H9 (cell line): Measurements from ENCODE around the gene MLLT3. TPM values are rescaled to one million over a fixed set of nuclear protein-coding genes. Genes with fewer than 3 reads are reported as not detected.

Experiments
- DNase-seq: peaks from one replicate; pipeline ENCODE4 v3.0.0-alpha.2; 2017
- H2AFZ ChIP-seq: one replicate; pipeline ENCODE4 v1.6.1; 2013; ENCODE audit warnings: mild to moderate bottlenecking, low read length, control low read depth, moderate library complexity
- H2AK5ac ChIP-seq: 2 replicates; pipeline ENCODE4 v1.6.1; 2013; ENCODE audit warnings: low read length, control low read depth, mixed read lengths; ENCODE audit not compliant: insufficient read length
- H2BK120ac ChIP-seq: one replicate; pipeline ENCODE4 v1.6.1; 2013; ENCODE audit warnings: low read depth, mild to moderate bottlenecking, low read length, control low read depth, inconsistent platforms; ENCODE audit not compliant: poor library complexity, severe bottlenecking
- H2BK12ac ChIP-seq: 2 replicates; pipeline ENCODE4 v1.6.1; 2013; ENCODE audit warnings: low read length, control low read depth, mixed read lengths, low read depth; ENCODE audit not compliant: insufficient read length
- H2BK15ac ChIP-seq: 2 replicates; pipeline ENCODE4 v1.6.1; 2013; ENCODE audit warnings: low read depth, low read length, control low read depth
- H2BK20ac ChIP-seq: one replicate; pipeline ENCODE4 v1.6.1; 2013; ENCODE audit warnings: low read depth, mild to moderate bottlenecking, low read length, control low read depth, inconsistent platforms; ENCODE audit not compliant: poor library complexity, severe bottlenecking
- H2BK5ac ChIP-seq: 2 replicates; pipeline ENCODE4 v1.6.1; 2013; ENCODE audit warnings: low read length, control low read depth, mixed read lengths; ENCODE audit not compliant: insufficient read length
- H3K14ac ChIP-seq: 2 replicates; pipeline ENCODE4 v1.6.1; 2013; ENCODE audit warnings: low read length, control low read depth; ENCODE audit not compliant: insufficient read depth
- H3K18ac ChIP-seq: 2 replicates; pipeline ENCODE4 v1.6.1; 2013; ENCODE audit warnings: low read depth, mild to moderate bottlenecking, mixed read lengths, low read length, control low read depth; ENCODE audit not compliant: insufficient read length
- H3K23ac ChIP-seq: 2 replicates; pipeline ENCODE4 v1.6.1; 2013; ENCODE audit warnings: low read length, control low read depth, mixed read lengths, low read depth; ENCODE audit not compliant: insufficient read length
- H3K23me2 ChIP-seq: 2 replicates; pipeline ENCODE4 v1.6.1; 2013; ENCODE audit warnings: low read depth, mild to moderate bottlenecking, mixed read lengths, low read length, control low read depth; ENCODE audit not compliant: insufficient read length, poor library complexity, severe bottlenecking
- H3K27ac ChIP-seq: 2 replicates; pipeline ENCODE4 v1.5.1; 2013; ENCODE audit warnings: low read length, control low read depth, mixed read lengths, low read depth; ENCODE audit not compliant: insufficient read length
- H3K27me3 ChIP-seq: 2 replicates; pipeline ENCODE4 v1.6.1; 2013; ENCODE audit warnings: low read length, control low read depth, inconsistent platforms; ENCODE audit not compliant: insufficient read depth
- H3K4ac ChIP-seq: 2 replicates; pipeline ENCODE4 v1.6.1; 2013; ENCODE audit warnings: low read depth, mild to moderate bottlenecking, control low read depth, inconsistent platforms, low read length, moderate library complexity
- H3K4me1 ChIP-seq: 2 replicates; pipeline ENCODE4 v1.6.1; 2013; ENCODE audit warnings: low read length, control low read depth, inconsistent platforms; ENCODE audit not compliant: insufficient read depth
- H3K4me2 ChIP-seq: 2 replicates; pipeline ENCODE4 v1.6.1; 2013; ENCODE audit warnings: low read length, control low read depth, mixed read lengths; ENCODE audit not compliant: insufficient read length, insufficient read depth
- H3K56ac ChIP-seq: 2 replicates; pipeline ENCODE4 v1.6.1; 2013; ENCODE audit warnings: low read depth, mild to moderate bottlenecking, mixed read lengths, low read length, control low read depth; ENCODE audit not compliant: insufficient read length
- H3K79me1 ChIP-seq: 2 replicates; pipeline ENCODE4 v1.6.1; 2013; ENCODE audit warnings: low read depth, mild to moderate bottlenecking, moderate library complexity, low read length, control low read depth, inconsistent platforms; ENCODE audit not compliant: insufficient read depth, poor library complexity, severe bottlenecking
- H3K79me2 ChIP-seq: 2 replicates; pipeline ENCODE4 v1.6.1; 2013; ENCODE audit warnings: low read length, control low read depth, inconsistent platforms; ENCODE audit not compliant: insufficient read depth
- H3K9ac ChIP-seq: 2 replicates; pipeline ENCODE4 v1.6.1; 2013; ENCODE audit warnings: low read length, control low read depth, mixed read lengths; ENCODE audit not compliant: insufficient read length; ENCODE audit errors: extremely low read depth
- H3K9me3 ChIP-seq: one replicate; pipeline ENCODE4 v1.6.1; 2013; ENCODE audit warnings: low read depth, low read length, inconsistent platforms; ENCODE audit not compliant: control insufficient read depth
- H3T11ph ChIP-seq: one replicate; pipeline ENCODE4 v1.6.1; 2013; ENCODE audit warnings: mild to moderate bottlenecking, low read length, control low read depth, inconsistent platforms
- H4K20me1 ChIP-seq: one replicate; pipeline ENCODE4 v1.6.1; 2013; ENCODE audit not compliant: control insufficient read depth, insufficient read length, insufficient read depth
- H4K5ac ChIP-seq: 2 replicates; pipeline ENCODE4 v1.6.1; 2013; ENCODE audit warnings: low read depth, mild to moderate bottlenecking, mixed read lengths, low read length, control low read depth; ENCODE audit not compliant: insufficient read length
- H4K8ac ChIP-seq: replicated peaks from 2 replicates; pipeline ENCODE4 v1.6.1; 2013; ENCODE audit warnings: low read length, control low read depth, mixed read lengths, low read depth; ENCODE audit not compliant: insufficient read length
- H4K91ac ChIP-seq: 2 replicates; pipeline ENCODE4 v1.6.1; 2013; ENCODE audit warnings: low read depth, mild to moderate bottlenecking, moderate library complexity, mixed read lengths, low read length, control low read depth; ENCODE audit not compliant: insufficient read length
- H3K27ac Mint-ChIP-seq, 3 experiments: 2 replicates in 2 of 3; 3 replicates in 1 of 3; pipeline ENCODE4 v1.8.0; 2020 to 2021; ENCODE audit warnings: mixed read lengths in 3 of 3, mild to moderate bottlenecking in 1 of 3, moderate library complexity in 1 of 3
- H3K27me3 Mint-ChIP-seq: 2 replicates; pipeline ENCODE4 v1.8.0; 2021; ENCODE audit warnings: low read depth, mild to moderate bottlenecking, moderate library complexity, mixed read lengths
- H3K36me3 Mint-ChIP-seq, 3 experiments: 2 replicates in 2 of 3; 3 replicates in 1 of 3; pipeline ENCODE4 v1.8.0; 2020 to 2021; ENCODE audit warnings: low read depth in 3 of 3, mixed read lengths in 3 of 3; ENCODE audit not compliant: insufficient read depth in 1 of 3
- H3K4me1 Mint-ChIP-seq, 2 experiments: 2 replicates each; pipeline ENCODE4 v1.8.0; 2020; ENCODE audit warnings: mixed read lengths in 2 of 2
- H3K4me3 Mint-ChIP-seq, 2 experiments: 2 replicates in 1 of 2; 3 replicates in 1 of 2; pipeline ENCODE4 v1.8.0; 2020 to 2021; ENCODE audit warnings: mild to moderate bottlenecking in 2 of 2, mixed read lengths in 2 of 2, moderate library complexity in 1 of 2
- H3K9me3 Mint-ChIP-seq, 2 experiments: 2 replicates in 1 of 2; 3 replicates in 1 of 2; pipeline ENCODE4 v1.8.0; 2020; ENCODE audit warnings: mild to moderate bottlenecking in 2 of 2, mixed read lengths in 2 of 2, moderate library complexity in 1 of 2
- CTCF ChIP-seq: fragments of 200-600 bp; sonication (generic); conservative IDR thresholded peaks from 3 replicates; pipeline ENCODE4 v1.8.0; 2021; ENCODE audit warnings: antibody characterized with exemption, mild to moderate bottlenecking
- WGBS: extraction: QIAGEN DNeasy Blood & Tissue Kit; methylation state at CpG from one replicate; pipeline ENCODE4 v1.1.7; 2013; ENCODE audit warnings: missing lambda C conversion rate, low lambda C conversion rate, mixed read lengths; ENCODE audit not compliant: insufficient read length; ENCODE audit errors: extremely low coverage; 5-methylcytosine and 5-hydroxymethylcytosine counted together
- total RNA-seq: library from RNA; stranded (reverse); gene quantifications from 2 replicates; pipeline ENCODE4 v1.2.1, GENCODE V29; 2021

Gene MLLT3
- total RNA-seq, 1 experiment from 2014 or later = 3.9 TPM

DNA sequence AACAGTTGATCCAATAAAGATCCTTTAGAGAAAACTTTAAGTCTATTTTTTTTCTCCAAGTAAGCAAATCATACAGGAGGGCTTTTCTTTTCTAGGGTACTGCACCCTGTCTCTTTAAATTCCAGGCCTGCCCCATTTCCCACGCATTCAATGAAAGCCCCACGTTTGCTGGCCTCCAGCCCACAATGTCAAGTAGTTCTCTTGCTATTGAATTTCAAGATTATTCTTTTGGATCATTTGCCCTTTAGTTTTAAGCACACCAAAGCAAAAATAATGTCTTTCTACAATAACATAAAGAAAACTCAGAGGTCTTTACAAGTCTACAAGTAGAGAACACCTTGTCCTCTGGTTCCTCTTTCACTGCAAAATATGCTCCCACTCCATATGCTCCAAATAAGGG, 15.6 kb downstream of the MLLT3 start:
- no peak overlapping the region for H3K9ac ChIP-seq
- no peak overlapping the region for H3K27ac ChIP-seq
- no peak overlapping the region for H2BK15ac ChIP-seq
- no peak overlapping the region for H3K18ac ChIP-seq
- H3K27me3 ChIP-seq = no peaks in the 10 kb centered on the region
- no peaks in the 10 kb centered on the region for H4K20me1 ChIP-seq
- H2AFZ ChIP-seq = no peak overlapping the region
- no peak for TF ChIP-seq CTCF
- H2BK120ac ChIP-seq = no peak overlapping the region
- Mint-ChIP-seq H3K4me3 (no peak overlapping the region), H3K4me1 (peaks cover 15 to 18% of the 10 kb centered on the region in 2 experiments), H3K9me3 (no peaks in the 10 kb centered on the region), H3K27ac (0 out of 7 replicates have a peak overlapping the region, but pooled peaks of 1 of the 3 experiments have one; percentile 33), H3K36me3 (no peaks in the 10 kb centered on the region), H3K27me3 (no peaks in the 10 kb centered on the region)
- no peak overlapping the region for H3K23ac ChIP-seq
- H4K5ac ChIP-seq = no peak overlapping the region
- no peak overlapping the region for H2AK5ac ChIP-seq
- H3T11ph ChIP-seq = no peak overlapping the region
- no peaks in the 10 kb centered on the region for H3K79me1 ChIP-seq
- no peaks in the 10 kb centered on the region for H3K9me3 ChIP-seq
- no peak overlapping the region for H2BK12ac ChIP-seq
- no CpG with 5 or more reads among the region's 2 CpGs for WGBS
- no peak overlapping the region for H2BK20ac ChIP-seq
- H3K14ac ChIP-seq = no peak overlapping the region
- no peak overlapping the region for H2BK5ac ChIP-seq
- no peak for DNase-seq
- H4K8ac ChIP-seq = no peak overlapping the region
- H3K79me2 ChIP-seq = no peaks in the 10 kb centered on the region
- H4K91ac ChIP-seq = no peak overlapping the region
- no peaks in the 10 kb centered on the region for H3K4me1 ChIP-seq
- no peak overlapping the region for H3K4me2 ChIP-seq
- no peaks in the 10 kb centered on the region for H3K23me2 ChIP-seq
- no peak overlapping the region for H3K56ac ChIP-seq
- no peak overlapping the region for H3K4ac ChIP-seq
